Measurements from ENCODE around the gene NCEH1. TPM values are rescaled to one million over a fixed set of nuclear protein-coding genes. Genes with fewer than 3 reads are reported as not detected.
"Not testable (repeated sequence)": the region's sequence is repeated elsewhere in the genome, so short reads cannot be mapped to it uniquely, and the experiment has no call there.

NCEH1 gene
- 10 to 100 TPM; 36.1 to 42.2 TPM for total RNA-seq

GRCh38 chr3:172710664-172711453 is at the start of gene NCEH1:
TSS of gene NCEH1 (minus strand) at chr3:172711067. CDS start at chr3:172710984, 83 bp downstream.
- Histone ChIP-seq H3K27me3 (no peaks in the 10 kb centered on the region), H3K9ac (ENCODE audit: low read depth in 2 of 2, low read length in 2 of 2) (peak within 1 kb of the TSS; percentile 69 to 88), H3K4me3 (peak within 1 kb of the TSS; percentile 74), H3K36me3 (no peaks in the 10 kb centered on the region), H3K4me1 (no peaks in the 10 kb centered on the region), H3K27ac (peak within 1 kb of the TSS; percentile 88), H3K9me3 (no peaks in the 10 kb centered on the region)
- intact Hi-C loops (cut with DNase I), result no loop called here
- TF ChIP-seq CTCF (IDR thresholded peaks at IDR 0.05), result peak; percentile 84
- peak; percentile 94 for DNase-seq

GRCh38 chr3:172760416-172760815 is 49.5 kb upstream of the NCEH1 start:
- not testable (repeated sequence) for H3K36me3 ChIP-seq

GRCh38 chr3:172753125-172753524 is 42.3 kb upstream of the NCEH1 start:
- Histone ChIP-seq H3K27me3 (no peaks in the 10 kb centered on the region), H3K9ac (ENCODE audit: low read depth in 2 of 2, low read length in 2 of 2) (no peak overlapping the region), H3K36me3 (no peaks in the 10 kb centered on the region), H3K4me3 (no peak overlapping the region), H3K27ac (no peak overlapping the region), H3K4me1 (peaks cover 4% of the 10 kb centered on the region), H3K9me3 (no peaks in the 10 kb centered on the region)
- no peak for TF ChIP-seq CTCF (IDR thresholded peaks at IDR 0.05)
- DNase-seq, result no peak
- intact Hi-C loops (cut with DNase I), result no loop called here

More at GRCh38 chr3:172760416-172760815, 49.5 kb upstream of the NCEH1 start:
- H3K9me3 ChIP-seq; H3K4me1 ChIP-seq; H3K9ac ChIP-seq (ENCODE audit: low read depth in 2 of 2, low read length in 2 of 2); H3K27me3 ChIP-seq; H3K27ac ChIP-seq; H3K4me3 ChIP-seq; DNase-seq; intact Hi-C loops (cut with DNase I): not testable (repeated sequence)

GRCh38 chr3:172752651-172753050 is 41.8 kb upstream of the NCEH1 start:
- H3K9ac ChIP-seq (ENCODE audit: low read depth in 2 of 2, low read length in 2 of 2), result no peak overlapping the region
- intact Hi-C loops (cut with DNase I), result no loop called here
- H3K4me3 ChIP-seq, result no peak overlapping the region

GRCh38 chr3:172751175-172751704 is 40.4 kb upstream of the NCEH1 start:
- TF ChIP-seq CTCF (IDR thresholded peaks at IDR 0.05), result no peak
- no peaks in the 10 kb centered on the region for H3K27me3 ChIP-seq
- H3K9ac ChIP-seq (ENCODE audit: low read depth in 2 of 2, low read length in 2 of 2), result peak overlapping the region; percentile 60 to 87
- peak; percentile 49 for DNase-seq
- H3K36me3 ChIP-seq, result no peaks in the 10 kb centered on the region
- no peaks in the 10 kb centered on the region for H3K9me3 ChIP-seq
- peaks cover 4% of the 10 kb centered on the region for H3K4me1 ChIP-seq
- intact Hi-C loops (cut with DNase I), result no loop called here
- H3K27ac ChIP-seq, result peak overlapping the region; percentile 83
- peak overlapping the region; percentile 85 for H3K4me3 ChIP-seq

More at GRCh38 chr3:172752651-172753050, 41.8 kb upstream of the NCEH1 start:
- no peak for DNase-seq
- Histone ChIP-seq H3K27me3 (no peaks in the 10 kb centered on the region), H3K36me3 (no peaks in the 10 kb centered on the region), H3K4me1 (peaks cover 4% of the 10 kb centered on the region), H3K9me3 (no peaks in the 10 kb centered on the region), H3K27ac (no peak overlapping the region)
- TF ChIP-seq CTCF (IDR thresholded peaks at IDR 0.05), result no peak

Data from colonic mucosa (tissue), 4 donors.